Endothelial cell of umbilical vein (primary cell): ENCODE measurements around the gene CCDC97. TPM values are rescaled to one million over a fixed set of nuclear protein-coding genes. Genes with fewer than 3 reads are reported as not detected.
"Not testable (repeated sequence)": the region's sequence is repeated elsewhere in the genome, so short reads cannot be mapped to it uniquely, and the experiment has no call there.

Experiments used
- BruUV-seq: library from RNA; stranded (reverse); fragments of 400-500 nt; replicated peaks from 2 replicates; lab custom pipeline; 2021; lab: Mats Ljungman, UMichigan
- CTCF ChIA-PET: fragments of 300-600, 350-600 bp; sonication (Branson Sonifier 250); formaldehyde crosslinking; loops from one replicate; lab custom pipeline; 2021; ENCODE audit warnings: antibody characterized with exemption, inconsistent platforms; lab: Charles Lee
- POLR2A ChIA-PET: fragments of 300-600, 350-600 bp; sonication (Branson Sonifier 250); formaldehyde crosslinking; loops from one replicate; lab custom pipeline; 2021; ENCODE audit warnings: antibody characterized with exemption, inconsistent platforms; lab: Charles Lee
- DNase-seq: peaks from one replicate; pipeline ENCODE4 v3.0.0-alpha.2; 2011; ENCODE audit warnings: low read depth, low spot score
- FAIRE-seq: peaks from 2 replicates; lab custom pipeline; 2011; peaks lifted over from hg19 to GRCh38; lab: Jason Lieb, UNC
- H2AFZ ChIP-seq: 2 replicates; pipeline ENCODE4 v1.6.0; 2012; ENCODE audit warnings: low read depth, low read length, control low read depth, inconsistent platforms
- H3K27ac ChIP-seq: 2 replicates; pipeline ENCODE4 v1.5.1; 2011; ENCODE audit warnings: low read depth, mild to moderate bottlenecking, control low read depth, low read length, moderate library complexity; ENCODE audit not compliant: insufficient read depth
- H3K27me3 ChIP-seq, 2 experiments: 2 replicates each; pipeline versions ENCODE4 v1.6.0 to v1.6.1; 2011; ENCODE audit warnings: low read length in 2 of 2, mixed read lengths in 1 of 2; ENCODE audit not compliant: control insufficient read depth in 2 of 2, insufficient read depth in 2 of 2
- H3K36me3 ChIP-seq, 2 experiments: 2 replicates in 1 of 2; 3 replicates in 1 of 2; pipeline ENCODE4 v1.5.1; 2011; ENCODE audit warnings: low read length in 2 of 2, mild to moderate bottlenecking in 1 of 2, moderate library complexity in 1 of 2; ENCODE audit not compliant: control insufficient read depth in 2 of 2, insufficient read depth in 2 of 2; ENCODE audit errors: extremely low read depth in 1 of 2
- H3K4me1 ChIP-seq: 3 replicates; pipeline ENCODE4 v1.5.1; 2011; ENCODE audit warnings: mild to moderate bottlenecking, low read length; ENCODE audit not compliant: control insufficient read depth, insufficient read depth; ENCODE audit errors: extremely low read depth
- H3K4me2 ChIP-seq: 2 replicates; pipeline ENCODE4 v1.6.1; 2011; ENCODE audit warnings: low read length, control low read depth, mixed read lengths; ENCODE audit not compliant: insufficient read depth
- H3K4me3 ChIP-seq, 3 experiments: fragments of 200-600 bp in 1 of 3; sonication (generic), shearing (Covaris generic) in 1 of 3; replicated peaks in 1 of 3; 2 replicates each; pipeline ENCODE4 v1.5.1; 2011 to 2016; ENCODE audit warnings: control low read depth in 3 of 3, low read length in 3 of 3, mild to moderate bottlenecking in 2 of 3, inconsistent platforms in 1 of 3, low read depth in 1 of 3, moderate library complexity in 1 of 3; ENCODE audit not compliant: insufficient read depth in 1 of 3
- H3K79me2 ChIP-seq: 2 replicates; pipeline ENCODE4 v1.6.0; 2012; ENCODE audit warnings: low read length, inconsistent platforms; ENCODE audit not compliant: control insufficient read depth, insufficient read depth
- H3K9ac ChIP-seq: replicated peaks from 2 replicates; pipeline ENCODE3; 2011; ENCODE audit warnings: low read length, control low read depth; ENCODE audit not compliant: insufficient read depth; ENCODE audit errors: extremely low read depth
- H3K9me1 ChIP-seq: replicated peaks from 3 replicates; pipeline ENCODE4 v1.6.0; 2011; ENCODE audit warnings: mild to moderate bottlenecking, low read length; ENCODE audit not compliant: control insufficient read depth, insufficient read depth; ENCODE audit errors: extremely low read depth
- H3K9me3 ChIP-seq: replicated peaks from 2 replicates; pipeline ENCODE4 v1.5.1; 2012; ENCODE audit warnings: low read length, inconsistent platforms; ENCODE audit not compliant: control insufficient read depth, insufficient read depth
- H4K20me1 ChIP-seq: replicated peaks from 2 replicates; pipeline ENCODE3; 2011; ENCODE audit warnings: mild to moderate bottlenecking, low read length; ENCODE audit not compliant: control insufficient read depth, insufficient read depth; ENCODE audit errors: extremely low read depth
- CTCF ChIP-seq, 2 donors: IDR thresholded peaks; 1 replicate in 1 of 2; 2 replicates in 1 of 2; pipeline ENCODE4 v1.5.1; 2011; ENCODE audit warnings: low read length in 2 of 2, mild to moderate bottlenecking in 2 of 2, moderate library complexity in 2 of 2, control low read depth in 1 of 2, inconsistent platforms in 1 of 2, low read depth in 1 of 2; ENCODE audit not compliant: insufficient read depth in 1 of 2; ENCODE audit errors: extremely low read depth in 1 of 2
- EZH2 ChIP-seq: IDR thresholded peaks from 2 replicates; pipeline ENCODE4 v1.6.1; 2012; ENCODE audit warnings: borderline replicate concordance, low read depth, mild to moderate bottlenecking, moderate library complexity, low read length, inconsistent platforms; ENCODE audit not compliant: severe bottlenecking
- FOS ChIP-seq: IDR thresholded peaks from 2 replicates; pipeline ENCODE4 v1.6.1; 2011; ENCODE audit warnings: mild to moderate bottlenecking, low read length, moderate library complexity, borderline replicate concordance; ENCODE audit not compliant: insufficient read depth
- GATA2 ChIP-seq: IDR thresholded peaks from 2 replicates; pipeline ENCODE4 v1.7.0; 2011; ENCODE audit warnings: low read depth, mild to moderate bottlenecking, moderate library complexity, mixed read lengths, low read length; ENCODE audit not compliant: insufficient read length, insufficient read depth
- JUN ChIP-seq: IDR thresholded peaks from 2 replicates; pipeline ENCODE4 v1.6.1; 2011; ENCODE audit warnings: borderline replicate concordance, low read depth; ENCODE audit not compliant: insufficient read length, insufficient read depth
- MYC ChIP-seq: IDR thresholded peaks from one replicate; pipeline ENCODE4 v1.6.1; 2011; ENCODE audit warnings: mild to moderate bottlenecking, low read depth, low read length
- POLR2A ChIP-seq: IDR thresholded peaks from 2 replicates; pipeline ENCODE4 v1.6.1; 2012; ENCODE audit warnings: low read depth, mild to moderate bottlenecking, control low read depth, low read length
- POLR2AphosphoS5 ChIP-seq: IDR thresholded peaks from 2 replicates; pipeline ENCODE4 v1.6.1; 2012; ENCODE audit warnings: low read depth, mild to moderate bottlenecking, control low read depth, low read length, moderate library complexity; ENCODE audit not compliant: insufficient read depth
- dilution Hi-C: fragments of 300-500 bp; cut with MboI; formaldehyde crosslinking; loops from one replicate; pipeline ENCODE4 v1.15.0; 2019; ENCODE audit warnings: low sequenced_read_pairs; ENCODE audit not compliant: extremely low pct_ligation_motif_present
- intact Hi-C: fragments of 100-400 bp; cut with micrococcal nuclease; formaldehyde crosslinking; loops from one replicate; pipeline ENCODE4 v1.10.0; 2022
- polyA plus RNA-seq, 4 experiments: library from polyadenylated mRNA; depleted of rRNA in 3 of 4; stranded (reverse) in 3 of 4; unstranded in 1 of 4; fragments of >200 nt; gene quantifications; 2 replicates each; pipeline versions ENCODE4 v1.2.1 to v1.2.3, GENCODE V29; 2011 to 2012; ENCODE audit warnings: missing spikeins in 1 of 4
- total RNA-seq: library from RNA; stranded (reverse); gene quantifications from 2 replicates; pipeline ENCODE4 v1.2.3, GENCODE V29; 2021

Gene CCDC97
- total and polyA plus RNA-seq, 2 donors (not counting 3 experiments of a cell fraction or from before 2014, with no cell fraction given): 20.7 to 27.2 TPM

- Histone ChIP-seq H3K79me2 (peaks cover 8% of the 10 kb centered on the region), H3K4me3 (no peak overlapping the region), H3K4me2 (no peak overlapping the region), H3K27ac (no peak overlapping the region), H3K9ac (no peak overlapping the region), H4K20me1 (no peaks in the 10 kb centered on the region), H3K27me3 (no peaks in the 10 kb centered on the region), H3K9me3 (no peaks in the 10 kb centered on the region), H3K9me1 (no peaks in the 10 kb centered on the region), H3K4me1 (no peaks in the 10 kb centered on the region), H2AFZ (no peak overlapping the region), H3K36me3 (peaks cover 34 to 53% of the 10 kb centered on the region in 2 experiments)
- TF ChIP-seq MYC: no peak
- TF ChIP-seq CTCF (IDR thresholded peaks at IDR 0.05; ENCODE audit: extremely low read depth in 1 of 2, insufficient read depth in 1 of 2, low read depth in 1 of 2, low read length in 2 of 2): no peak
- TF ChIP-seq EZH2: no peak
- no peak for TF ChIP-seq FOS
- no peak for TF ChIP-seq POLR2A
- TF ChIP-seq GATA2: no peak
- no peak for TF ChIP-seq JUN
- TF ChIP-seq POLR2AphosphoS5: no peak
- no TSS peak for BruUV-seq
- ChIA-PET CTCF (interaction anchor here (4.3 kb wide), 1 partner anchor 85 kb away, joined by 18 read pairs; no protein-coding TSS in a partner anchor), POLR2A (no interaction called here)
- intact Hi-C loops (no loop called here), dilution Hi-C loops (no loop called here)
- no peak for DNase-seq
- no peak for FAIRE-seq
These were observed 21.1 kb upstream of the CCDC97 start for GRCh38 chr19:41288673-41289530.

- POLR2A ChIA-PET, H2AFZ ChIP-seq, H3K27me3 ChIP-seq, H3K9me1 ChIP-seq, FAIRE-seq, H3K9ac ChIP-seq, H3K27ac ChIP-seq, H3K4me3 ChIP-seq, H3K9me3 ChIP-seq, H3K4me1 ChIP-seq, intact Hi-C loops, DNase-seq, H3K79me2 ChIP-seq, BruUV-seq, H3K4me2 ChIP-seq, dilution Hi-C loops, H4K20me1 ChIP-seq: not testable (repeated sequence)
- H3K36me3 ChIP-seq: peaks cover 37 to 56% of the 10 kb centered on the region in 2 experiments
- CTCF ChIA-PET: interaction anchor here (1.4 to 4.3 kb wide), 2 partner anchors 26 to 86 kb away, joined by 3 to 18 read pairs; partner anchors contain the start of gene HNRNPUL1
These were observed 20.2 kb upstream of the CCDC97 start for GRCh38 chr19:41289814-41290213.
